Activated gamma-delta T cell treated with anti-CD3 and anti-CD28 coated beads, Interleukin-2, amount 50 U/mL, for 16 hours (primary cell): Measurements from ENCODE around the gene DIDO1.

Source experiments
- DNase-seq: peaks from one replicate; pipeline ENCODE4 v3.0.0-alpha.2; 2020; ENCODE audit warnings: low read depth

The DIDO1 gene

GRCh38 chr20:62950741-62951140 is 24.4 kb upstream of the DIDO1 start:
- DNase-seq: no peak

- DNase-seq: no peak
Measured at GRCh38 chr20:62949962-62950361, 23.7 kb upstream of the DIDO1 start.

- DNase-seq: no peak
Measured at GRCh38 chr20:62949153-62949821, 23.0 kb upstream of the DIDO1 start.

GRCh38 chr20:62947532-62948300 is 21.4 kb upstream of the DIDO1 start:
- DNase-seq: no peak

GRCh38 chr20:62946918-62947317 is 20.6 kb upstream of the DIDO1 start:
- DNase-seq: no peak

- no peak for DNase-seq
Measured at GRCh38 chr20:62945771-62946339, 19.6 kb upstream of the DIDO1 start.

GRCh38 chr20:62944746-62945145 is 18.4 kb upstream of the DIDO1 start:
- DNase-seq: no peak

- DNase-seq: no peak
Measured at GRCh38 chr20:62944184-62944583, 17.9 kb upstream of the DIDO1 start.

- DNase-seq: no peak
Measured at GRCh38 chr20:62943396-62943795, 17.1 kb upstream of the DIDO1 start.

- no peak for DNase-seq
Measured at GRCh38 chr20:62942456-62942855, 16.2 kb upstream of the DIDO1 start.

- DNase-seq: no peak
Measured at GRCh38 chr20:62941792-62942191, 15.5 kb upstream of the DIDO1 start.

GRCh38 chr20:62940875-62941274 is 14.6 kb upstream of the DIDO1 start:
- no peak for DNase-seq

GRCh38 chr20:62938105-62938888 is 12.0 kb upstream of the DIDO1 start, which contains the start of gene GID8:
Gene GID8 (plus strand): TSS chr20:62938147. CDS start chr20:62941503, 3,356 bp downstream.
- DNase-seq: no peak

- peak; percentile 96 for DNase-seq
Measured at GRCh38 chr20:62937268-62938104, 11.2 kb upstream of the DIDO1 start.

GRCh38 chr20:62935968-62936585 is 9.8 kb upstream of the DIDO1 start:
- DNase-seq: no peak

GRCh38 chr20:62935204-62935967 is 9.1 kb upstream of the DIDO1 start:
- no peak for DNase-seq

- no peak for DNase-seq
Measured at GRCh38 chr20:62933966-62934365, 7.7 kb upstream of the DIDO1 start.

- no peak for DNase-seq
Measured at GRCh38 chr20:62931464-62931863, 5.2 kb upstream of the DIDO1 start.

- DNase-seq: peak; percentile 33
Measured at GRCh38 chr20:62929051-62929538, 2.8 kb upstream of the DIDO1 start.
